ENCODE data around the gene HAUS6.
"Not testable (repeated sequence)": the region's sequence is repeated elsewhere in the genome, so short reads cannot be mapped to it uniquely, and the experiment has no call there.

Gene HAUS6

DNA sequence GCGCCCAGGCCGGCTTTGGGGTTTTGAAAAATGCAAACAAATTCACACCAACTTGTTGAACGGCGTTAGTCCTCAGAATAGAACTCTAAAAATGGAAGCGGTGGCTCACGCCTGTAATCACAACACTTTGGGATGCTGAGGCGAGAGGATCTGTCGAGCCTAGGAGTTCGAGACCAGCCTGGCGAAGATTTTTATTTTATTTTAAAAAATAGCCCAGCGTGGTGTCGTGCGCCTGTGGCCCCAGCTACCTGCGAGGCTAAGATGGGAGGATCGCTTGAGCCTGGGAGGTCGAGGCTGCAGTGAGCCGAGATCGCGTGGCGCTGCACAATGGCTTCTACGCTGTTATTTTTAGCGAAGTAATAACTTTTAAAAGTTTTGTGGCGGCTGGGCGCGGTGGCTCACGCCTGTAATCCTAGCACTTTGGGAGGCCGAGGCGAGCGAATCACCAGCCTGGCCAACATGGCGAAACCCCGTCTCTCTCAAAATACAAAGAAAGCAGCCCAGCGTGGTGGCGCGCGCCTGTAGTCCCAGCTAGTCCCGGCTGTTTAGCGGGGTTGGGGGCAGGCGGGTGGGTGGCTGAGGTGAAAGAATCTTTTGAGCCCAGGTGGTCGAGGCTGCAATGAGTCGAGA lies 25.3 kb upstream of the HAUS6 start:
- no peak for FAIRE-seq
- no peak for DNase-seq (ENCODE audit: insufficient read length, low spot score)
- TF ChIP-seq POLR2A (IDR thresholded peaks at IDR 0.05; ENCODE audit: low read depth, low read length): no peak

DNA sequence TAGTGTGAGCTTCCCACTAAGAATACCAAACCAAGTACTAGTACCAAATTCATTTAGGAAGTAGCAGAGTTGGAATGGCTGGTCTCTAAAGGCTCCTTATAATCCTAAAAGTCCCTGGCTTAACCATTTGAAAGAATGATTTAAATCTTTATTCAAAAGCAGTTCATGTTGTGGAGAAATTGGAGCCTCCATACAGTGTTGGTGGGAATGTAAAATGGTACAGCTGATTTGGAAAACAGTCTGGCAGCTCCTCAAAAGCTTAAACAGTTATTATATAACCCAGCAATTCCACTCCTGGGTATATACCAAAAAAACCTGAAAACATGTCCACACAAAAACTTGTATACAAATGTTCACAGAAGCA lies 21.7 kb upstream of the HAUS6 start:
- no peak for TF ChIP-seq POLR2A (IDR thresholded peaks at IDR 0.05; ENCODE audit: low read depth, low read length)
- no peak for FAIRE-seq
- DNase-seq (ENCODE audit: insufficient read length, low spot score): no peak

DNA sequence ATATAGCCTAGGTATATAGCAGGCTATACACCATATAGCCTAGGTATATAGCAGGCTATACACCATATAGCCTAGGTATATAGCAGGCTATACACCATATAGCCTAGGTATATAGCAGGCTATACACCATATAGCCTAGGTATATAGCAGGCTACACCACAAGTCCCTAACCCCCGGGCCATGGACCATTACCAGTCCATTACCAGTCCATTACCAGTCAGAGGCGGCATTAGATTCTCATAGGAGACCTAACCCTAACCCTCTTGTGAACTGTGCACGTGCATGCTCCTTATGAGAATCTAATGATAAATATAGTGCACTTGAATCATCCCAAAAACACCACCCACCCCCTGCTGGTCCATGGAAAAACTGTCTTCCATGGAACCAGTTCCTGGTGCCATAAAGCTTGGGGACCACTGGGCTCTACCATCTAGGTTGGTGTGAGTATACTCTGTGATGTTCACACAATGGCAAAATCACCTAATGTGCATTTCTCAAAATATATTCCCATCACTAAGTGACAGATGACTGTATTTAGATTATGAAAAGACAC lies 19.9 kb upstream of the HAUS6 start:
- DNase-seq (ENCODE audit: insufficient read length, low spot score) (no peak), FAIRE-seq (no peak)
- no peak for TF ChIP-seq POLR2A (IDR thresholded peaks at IDR 0.05; ENCODE audit: low read depth, low read length)

DNA sequence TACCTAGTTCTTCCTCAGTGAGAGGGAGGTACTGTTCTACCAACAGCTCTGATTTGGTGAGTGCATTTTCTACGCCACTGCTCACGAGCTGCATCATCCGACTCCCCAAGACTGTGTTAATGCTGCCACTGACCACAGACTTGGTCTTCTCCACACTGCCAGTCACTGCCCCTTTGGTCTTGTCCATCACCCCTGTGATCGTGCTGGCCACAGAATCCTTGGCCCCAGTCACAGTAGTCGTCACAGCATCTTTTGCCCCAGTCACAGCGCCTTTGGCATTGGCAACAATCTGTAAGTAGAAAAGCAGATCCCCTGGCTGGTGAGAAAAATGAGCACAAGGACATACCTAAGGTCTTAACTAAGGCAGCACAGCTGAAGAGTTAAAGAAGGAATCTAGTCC lies 18.2 kb upstream of the HAUS6 start:
- FAIRE-seq (no peak), DNase-seq (ENCODE audit: insufficient read length, low spot score) (no peak)
- no peak for TF ChIP-seq POLR2A (IDR thresholded peaks at IDR 0.05; ENCODE audit: low read depth, low read length)

DNA sequence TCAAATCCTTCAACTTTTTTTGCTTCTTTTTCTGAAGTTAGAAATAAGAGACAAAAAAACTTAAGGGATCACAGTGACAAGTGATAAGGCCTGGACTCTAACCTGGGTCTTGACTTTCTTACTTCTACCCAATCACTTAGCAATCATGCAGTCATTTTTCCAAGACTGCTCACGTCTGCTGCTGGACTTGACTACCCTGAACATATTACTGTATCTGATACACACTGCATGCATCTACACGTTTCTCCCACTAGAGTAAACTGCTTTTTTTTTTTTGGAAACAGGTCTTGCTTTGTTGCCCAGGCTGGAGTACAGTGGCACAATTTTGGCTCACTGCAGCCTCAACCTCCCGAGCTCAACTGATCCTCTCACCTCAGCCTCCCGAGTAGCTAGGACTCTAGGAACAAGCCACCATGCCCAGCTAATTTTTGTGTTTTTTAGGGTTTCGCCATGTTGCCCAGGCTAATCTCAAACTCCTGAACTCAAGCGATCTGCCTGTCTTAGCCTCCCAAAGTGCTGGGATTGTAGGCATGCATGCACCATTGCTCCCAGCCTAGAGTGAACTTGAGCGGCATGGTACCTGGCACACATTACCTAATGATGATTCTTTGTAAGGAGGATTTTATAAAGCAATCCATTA lies 17.2 kb upstream of the HAUS6 start:
- FAIRE-seq (no peak), DNase-seq (ENCODE audit: insufficient read length, low spot score) (no peak)
- TF ChIP-seq POLR2A (IDR thresholded peaks at IDR 0.05; ENCODE audit: low read depth, low read length): no peak

DNA sequence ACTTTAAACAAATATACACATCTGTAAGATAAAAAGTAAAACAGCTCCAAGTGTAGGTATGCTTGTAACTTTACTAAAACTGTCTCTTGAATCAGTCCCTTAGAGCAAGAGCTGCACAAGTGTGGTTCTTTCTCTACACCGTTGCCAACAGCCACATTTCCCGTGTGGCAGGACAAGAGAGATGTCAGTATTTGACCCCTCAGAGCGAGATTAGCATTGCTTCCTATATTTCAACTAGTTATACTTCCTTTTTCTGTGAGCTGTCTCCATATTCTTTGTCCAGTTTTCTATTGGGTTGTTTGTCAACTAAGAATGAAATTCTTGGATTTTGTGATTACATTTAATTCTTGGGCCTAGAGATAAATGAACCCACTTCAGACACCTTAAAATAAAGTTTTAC lies 16.5 kb upstream of the HAUS6 start:
- DNase-seq (ENCODE audit: insufficient read length, low spot score): no peak
- FAIRE-seq: no peak
- TF ChIP-seq POLR2A (IDR thresholded peaks at IDR 0.05; ENCODE audit: low read depth, low read length): no peak

DNA sequence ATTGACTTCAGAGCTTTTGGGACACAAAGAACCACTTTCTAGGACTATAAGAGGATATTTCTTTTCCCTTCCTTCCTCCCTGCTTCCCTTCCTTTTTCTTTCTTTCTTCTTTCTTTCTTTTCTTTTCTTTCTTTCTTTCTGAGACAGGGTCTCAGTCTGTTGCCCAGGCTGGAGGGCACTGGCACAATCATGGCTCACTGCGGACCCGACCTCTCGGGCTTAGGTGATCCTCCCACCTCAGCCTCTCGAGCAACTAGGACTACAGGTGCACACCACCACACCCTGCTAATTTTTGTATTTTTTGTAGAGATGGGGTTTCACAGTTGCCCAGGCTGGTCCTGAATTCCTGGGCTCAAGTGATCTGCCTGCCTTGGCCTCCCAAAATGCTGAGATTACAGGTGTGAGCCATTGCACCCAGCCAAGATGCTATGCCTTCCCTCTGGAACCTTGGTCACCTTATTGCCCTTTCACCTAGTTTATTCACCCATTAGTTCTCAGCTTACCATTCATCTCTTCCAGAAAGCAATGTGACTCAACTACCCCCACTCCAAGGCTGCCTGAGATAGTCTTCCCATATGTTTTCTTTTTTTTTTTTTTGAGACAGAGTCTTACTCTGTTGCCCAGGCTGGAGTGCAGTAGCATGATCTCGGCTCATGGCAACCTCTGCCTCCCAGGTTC lies 14.5 kb upstream of the HAUS6 start:
- TF ChIP-seq POLR2A (IDR thresholded peaks at IDR 0.05; ENCODE audit: low read depth, low read length): no peak
- peak; percentile 43 for FAIRE-seq
- DNase-seq (ENCODE audit: insufficient read length, low spot score): no peak

DNA sequence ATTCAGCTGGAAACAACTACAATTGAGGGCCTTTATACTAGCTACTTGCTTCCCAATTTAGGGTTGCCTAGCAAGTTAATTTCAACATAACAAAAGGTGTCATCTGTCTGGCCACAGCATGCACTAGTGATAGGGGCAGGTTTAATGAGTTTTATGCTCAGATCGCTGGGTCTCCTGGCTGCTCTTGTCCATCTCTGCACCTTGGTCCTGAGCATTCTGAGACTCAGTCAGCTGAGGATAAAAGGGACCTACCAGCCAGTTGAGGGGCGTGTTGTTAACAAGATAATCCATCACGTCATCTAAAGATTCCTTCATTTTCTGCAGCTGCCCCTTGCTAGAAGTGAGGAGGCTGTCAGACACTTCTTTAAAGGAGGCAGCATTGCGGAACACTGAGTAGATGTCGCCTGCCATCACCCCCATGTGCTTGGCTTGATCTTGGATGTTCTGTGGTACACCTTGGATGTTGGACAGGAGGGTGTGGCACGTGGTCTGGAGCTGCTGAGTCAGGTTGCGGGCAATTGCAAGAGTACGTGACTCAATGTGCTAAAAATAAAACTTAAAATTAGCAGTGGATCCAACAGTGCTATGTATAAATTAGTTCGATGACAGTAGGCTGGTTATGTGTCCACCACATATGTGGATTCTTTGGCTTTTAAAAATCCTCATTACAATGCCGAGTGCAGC lies 13.5 kb upstream of the HAUS6 start:
- DNase-seq (ENCODE audit: insufficient read length, low spot score): no peak
- FAIRE-seq: peak; percentile 97
- no peak for TF ChIP-seq POLR2A (IDR thresholded peaks at IDR 0.05; ENCODE audit: low read depth, low read length)

DNA sequence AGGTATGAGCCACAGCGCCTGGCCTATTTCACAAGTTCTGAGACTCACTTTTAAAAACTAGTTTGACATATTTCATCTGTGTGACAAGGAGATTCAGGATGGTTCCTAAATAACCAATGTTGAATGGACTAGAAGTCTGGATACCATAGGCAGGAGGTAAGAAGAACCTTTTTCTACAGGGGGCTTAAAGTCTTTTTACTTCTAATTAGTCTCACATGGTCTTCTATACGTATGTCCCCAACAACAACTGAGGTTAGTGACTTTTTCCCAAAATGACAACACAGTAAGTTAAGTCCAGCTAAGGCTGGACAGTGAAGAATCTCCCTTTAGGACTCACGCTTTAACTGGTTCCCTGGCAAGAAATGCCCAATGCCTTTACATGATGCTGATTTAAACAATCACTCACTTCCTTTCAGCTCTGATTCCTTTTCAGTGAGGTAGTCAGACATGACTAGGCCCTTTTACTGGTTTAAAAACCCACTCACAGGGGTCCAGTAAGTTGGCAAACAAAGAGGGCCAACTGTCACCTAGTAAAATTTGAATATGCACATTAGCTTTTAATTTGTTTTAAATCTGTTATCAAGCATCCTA lies 12.1 kb upstream of the HAUS6 start:
- DNase-seq (ENCODE audit: insufficient read length, low spot score): no peak
- TF ChIP-seq POLR2A (IDR thresholded peaks at IDR 0.05; ENCODE audit: low read depth, low read length): no peak
- FAIRE-seq: peak; percentile 98

DNA sequence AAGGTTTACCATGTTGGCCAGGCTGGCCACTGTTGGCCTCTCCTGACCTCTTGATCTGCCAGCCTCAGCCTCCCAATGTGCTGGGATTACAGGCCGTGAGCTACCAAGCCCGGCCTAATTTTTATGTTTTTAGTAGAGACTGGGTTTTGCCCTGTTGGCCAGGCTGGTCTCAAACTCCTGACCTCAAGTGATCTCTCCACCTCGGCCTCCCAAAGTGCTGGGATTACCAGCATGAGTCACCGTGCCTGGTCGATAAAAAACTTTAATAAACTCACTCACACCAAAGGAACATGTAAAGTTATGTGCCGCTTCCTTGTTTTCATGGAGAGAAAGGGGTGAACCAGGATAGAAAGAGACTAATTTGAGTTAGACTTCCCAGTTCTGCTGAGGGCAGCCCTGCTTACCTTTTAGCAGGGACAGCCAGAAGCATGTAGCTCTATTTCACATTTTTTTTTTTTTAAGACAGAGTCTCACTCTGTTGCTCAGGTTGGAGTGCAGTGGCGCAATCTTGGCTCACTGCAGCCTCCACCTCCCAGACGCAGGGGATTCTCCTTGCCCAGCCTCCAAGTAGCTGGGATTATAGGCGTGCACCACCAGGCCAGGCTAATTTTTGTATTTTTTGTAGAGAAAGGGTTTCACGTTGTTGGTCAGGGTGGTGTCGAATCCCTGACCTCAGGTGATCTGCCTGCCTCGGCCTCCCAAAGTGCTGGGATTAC lies 11.4 kb upstream of the HAUS6 start:
- DNase-seq (ENCODE audit: insufficient read length, low spot score): no peak
- TF ChIP-seq POLR2A (IDR thresholded peaks at IDR 0.05; ENCODE audit: low read depth, low read length): no peak
- peak; percentile 85 for FAIRE-seq

DNA sequence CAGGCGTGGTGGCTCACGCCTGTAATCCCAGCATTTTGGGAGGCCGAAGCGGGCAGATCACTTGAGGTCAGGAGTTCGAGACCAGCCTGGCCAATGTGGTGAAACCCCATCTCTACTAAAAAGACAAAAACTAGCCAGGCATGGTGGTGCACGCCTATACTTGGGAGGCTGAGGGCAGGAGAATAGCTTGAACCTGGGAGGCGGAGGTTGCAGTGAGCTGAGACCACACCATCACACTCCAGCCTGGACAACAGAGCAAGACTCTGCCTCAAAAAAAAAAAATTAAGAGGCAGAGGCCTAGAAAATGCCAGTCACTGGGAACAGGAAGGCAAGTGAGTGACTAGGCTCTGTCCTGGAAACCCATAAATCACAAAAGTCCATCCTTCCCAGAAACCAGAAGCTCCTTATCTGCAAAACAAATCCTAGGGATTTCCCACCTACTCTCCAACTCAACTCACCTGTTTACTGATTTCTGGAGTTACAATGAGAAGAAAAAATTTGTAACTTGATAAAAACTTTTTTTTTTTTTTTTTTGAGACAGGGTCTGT lies 10.4 kb upstream of the HAUS6 start:
- DNase-seq (ENCODE audit: insufficient read length, low spot score); FAIRE-seq: not testable (repeated sequence)

DNA sequence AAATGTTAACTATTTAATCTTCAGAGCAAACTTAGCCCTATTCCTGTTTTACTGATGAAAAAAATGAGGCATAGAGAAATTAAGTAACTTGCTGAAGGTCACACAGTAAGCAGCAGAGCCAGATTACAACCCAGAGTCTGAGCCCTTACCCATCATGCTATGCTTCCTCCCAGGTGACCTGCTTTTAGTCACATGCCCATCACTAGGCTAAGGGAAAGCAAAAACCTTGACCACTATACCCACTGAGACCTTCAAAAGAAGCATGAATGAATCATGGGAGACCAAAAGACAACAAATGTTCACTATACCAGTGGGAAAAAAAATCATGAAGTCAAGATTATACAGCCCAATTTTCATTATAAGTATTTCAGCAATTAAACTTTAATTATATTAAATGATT lies 5.3 kb upstream of the HAUS6 start:
- FAIRE-seq: no peak
- no peak for TF ChIP-seq POLR2A (IDR thresholded peaks at IDR 0.05; ENCODE audit: low read depth, low read length)
- no peak for DNase-seq (ENCODE audit: insufficient read length, low spot score)

Measured in H54 (cell line).